ENCODE results near the gene PRKG1.
"Not testable (repeated sequence)": the region's sequence is repeated elsewhere in the genome, so short reads cannot be mapped to it uniquely, and the experiment has no call there.

The PRKG1 gene

DNA sequence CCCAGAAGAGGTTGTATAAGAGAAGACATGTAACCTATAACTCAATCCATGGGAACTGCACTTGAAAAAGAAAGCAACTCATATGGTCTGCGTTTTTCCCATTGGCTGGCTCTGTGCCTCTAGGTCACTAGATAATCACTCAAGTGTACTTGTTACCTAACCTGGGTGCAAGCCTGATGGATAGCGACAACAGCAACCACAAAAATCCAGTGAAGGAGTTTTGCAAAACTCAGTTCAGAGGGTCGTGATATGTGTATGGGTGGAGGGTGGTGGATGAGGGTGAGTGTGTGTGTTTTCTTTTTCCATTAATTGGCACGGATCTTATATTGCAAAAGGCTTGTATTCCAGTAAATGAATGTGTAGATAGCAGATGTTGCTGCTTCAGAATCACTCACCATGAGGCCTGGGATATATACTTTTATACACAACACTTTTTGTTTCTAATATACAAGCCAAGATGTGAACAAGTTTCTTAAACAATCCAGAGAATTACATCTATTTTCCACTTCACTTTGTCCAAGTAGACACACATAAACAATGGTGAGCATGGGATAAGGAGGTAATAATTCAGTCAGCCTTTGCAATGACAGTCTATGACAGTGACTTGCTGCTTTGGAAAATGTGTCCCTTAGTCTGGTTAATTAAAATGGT lies 952.9 kb downstream of the PRKG1 start:
- no peaks in the 10 kb centered on the region for H3K4me1 Mint-ChIP-seq
- ATAC-seq: no peak
- H3K4me3 Mint-ChIP-seq: no peak overlapping the region
- no peak for DNase-seq
- no peaks in the 10 kb centered on the region for H3K9me3 Mint-ChIP-seq
- H3K27ac Mint-ChIP-seq: no peak overlapping the region
- H3K27me3 Mint-ChIP-seq: no peaks in the 10 kb centered on the region

DNA sequence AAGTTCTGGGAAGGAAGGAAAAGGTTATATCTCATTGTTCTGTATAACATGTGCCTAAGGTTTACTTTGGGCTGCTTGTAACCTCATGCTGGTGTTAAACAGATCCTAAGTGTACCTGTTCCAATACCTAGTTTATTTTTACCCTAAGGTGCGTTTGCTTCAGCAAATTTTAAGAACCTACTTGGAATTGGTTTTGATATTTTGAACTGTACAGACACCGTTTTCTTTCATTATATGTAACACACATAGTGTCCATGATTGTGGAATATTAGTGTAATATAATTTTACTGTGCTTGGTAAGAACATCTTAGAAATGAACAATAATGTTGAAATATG lies 954.2 kb downstream of the PRKG1 start:
- Mint-ChIP-seq H3K4me3 (no peak overlapping the region), H3K4me1 (no peaks in the 10 kb centered on the region), H3K27me3 (no peaks in the 10 kb centered on the region), H3K27ac (no peak overlapping the region), H3K9me3 (no peaks in the 10 kb centered on the region)
- no peak for DNase-seq
- no peak for ATAC-seq

DNA sequence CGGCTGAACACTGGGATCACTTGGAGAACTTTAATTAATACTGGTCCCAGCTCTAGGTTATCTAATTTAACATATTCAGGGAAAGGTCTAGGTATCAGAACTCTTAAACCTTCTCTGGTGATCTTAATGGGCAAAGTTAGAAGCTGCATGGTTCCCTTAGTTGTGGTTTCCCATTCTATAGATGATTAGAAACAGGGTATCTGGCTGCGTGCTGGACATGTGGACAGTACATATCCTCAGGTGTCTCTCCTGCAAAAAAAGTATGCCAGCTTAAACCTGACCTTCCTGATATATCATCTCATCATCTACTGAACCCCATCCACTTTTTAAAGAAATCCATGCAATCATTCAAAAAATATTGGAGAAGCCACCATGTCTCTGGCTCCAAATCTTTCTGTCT lies 955.3 kb downstream of the PRKG1 start:
- H3K4me3 Mint-ChIP-seq: no peak overlapping the region
- DNase-seq (no peak), ATAC-seq (no peak)
- H3K9me3 Mint-ChIP-seq: no peaks in the 10 kb centered on the region
- H3K4me1 Mint-ChIP-seq: no peaks in the 10 kb centered on the region
- H3K27ac Mint-ChIP-seq: no peak overlapping the region
- H3K27me3 Mint-ChIP-seq: no peaks in the 10 kb centered on the region

DNA sequence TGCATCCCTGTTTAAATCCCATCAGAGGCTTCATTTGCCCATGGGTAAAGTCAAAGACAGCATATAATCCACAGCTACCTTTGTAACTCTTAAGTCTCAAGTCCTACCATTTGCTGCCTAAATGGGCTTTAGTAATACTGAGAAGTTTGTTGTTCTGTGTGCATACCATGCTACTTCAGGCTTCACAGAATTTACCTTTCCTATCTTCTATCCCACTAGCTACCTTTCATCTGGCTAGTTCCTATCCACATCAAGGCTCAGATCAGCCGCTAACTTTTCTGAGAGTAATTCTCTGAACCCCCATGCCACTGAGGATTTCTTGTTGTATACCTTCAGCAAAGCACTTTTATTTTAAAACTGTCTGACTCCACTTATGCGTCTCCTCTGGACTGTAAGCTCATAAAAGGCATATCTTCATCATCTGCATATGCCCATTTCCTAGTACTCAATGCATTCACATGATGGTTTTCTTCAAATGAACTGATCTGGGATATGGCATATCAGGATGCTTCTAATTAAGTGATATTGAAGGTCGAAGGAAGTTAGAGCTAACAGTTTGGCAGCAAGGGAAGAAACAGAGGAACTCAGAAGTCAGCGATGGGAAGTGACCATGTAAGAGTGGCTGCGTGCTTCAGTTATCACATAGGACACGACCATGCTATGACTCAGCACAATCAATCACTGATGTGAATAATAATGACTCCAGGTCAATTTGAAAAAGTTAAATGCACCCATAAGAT lies 955.9 kb downstream of the PRKG1 start:
- H3K9me3 Mint-ChIP-seq: no peaks in the 10 kb centered on the region
- H3K27me3 Mint-ChIP-seq: no peaks in the 10 kb centered on the region
- DNase-seq: no peak
- ATAC-seq: no peak
- H3K27ac Mint-ChIP-seq: peak overlapping the region in 1 of 2 donors; percentile 24
- H3K4me3 Mint-ChIP-seq: no peak overlapping the region
- H3K4me1 Mint-ChIP-seq: no peaks in the 10 kb centered on the region

DNA sequence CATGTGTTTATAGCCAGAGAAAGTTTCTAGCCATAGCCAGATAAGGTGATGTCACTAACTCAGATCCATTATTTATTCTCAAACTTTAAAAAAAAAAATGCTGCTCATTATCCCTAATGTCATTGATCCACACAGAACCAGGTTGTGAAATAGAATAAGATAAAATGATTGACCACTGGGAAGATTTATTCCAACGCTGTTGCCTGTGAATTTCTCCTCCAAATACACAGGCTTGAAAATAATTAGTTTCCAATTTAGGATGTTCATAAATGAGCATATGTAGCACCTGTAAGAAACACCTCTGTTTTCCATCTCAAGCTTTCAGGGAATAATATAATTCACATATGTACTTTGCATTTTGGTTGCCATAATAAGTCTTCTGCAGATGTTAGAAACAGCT lies 956.7 kb downstream of the PRKG1 start:
- no peak for ATAC-seq
- DNase-seq: no peak
- H3K4me3 Mint-ChIP-seq: no peak overlapping the region
- H3K9me3 Mint-ChIP-seq: no peaks in the 10 kb centered on the region
- H3K27me3 Mint-ChIP-seq: no peaks in the 10 kb centered on the region
- no peak overlapping the region for H3K27ac Mint-ChIP-seq
- no peaks in the 10 kb centered on the region for H3K4me1 Mint-ChIP-seq

DNA sequence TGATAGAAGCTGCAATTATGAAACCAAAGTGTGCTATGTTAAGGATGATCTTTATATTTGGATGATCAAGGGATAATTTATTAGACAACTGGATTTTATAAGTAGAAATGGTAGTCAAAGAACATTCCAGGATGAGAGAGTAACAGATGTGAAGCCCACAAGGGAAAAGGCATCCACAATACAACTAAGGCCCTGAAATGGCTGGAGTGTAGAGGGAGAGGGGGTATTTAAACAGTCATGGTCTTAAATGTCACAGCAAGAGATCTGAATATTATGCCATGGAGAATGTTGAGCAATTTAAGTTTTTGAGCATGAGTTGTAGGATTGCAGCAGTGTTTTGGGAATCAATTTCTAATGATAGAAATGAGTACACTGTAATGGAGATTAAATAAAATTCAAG lies 957.5 kb downstream of the PRKG1 start:
- no peak overlapping the region for H3K27ac Mint-ChIP-seq
- no peak for DNase-seq

DNA sequence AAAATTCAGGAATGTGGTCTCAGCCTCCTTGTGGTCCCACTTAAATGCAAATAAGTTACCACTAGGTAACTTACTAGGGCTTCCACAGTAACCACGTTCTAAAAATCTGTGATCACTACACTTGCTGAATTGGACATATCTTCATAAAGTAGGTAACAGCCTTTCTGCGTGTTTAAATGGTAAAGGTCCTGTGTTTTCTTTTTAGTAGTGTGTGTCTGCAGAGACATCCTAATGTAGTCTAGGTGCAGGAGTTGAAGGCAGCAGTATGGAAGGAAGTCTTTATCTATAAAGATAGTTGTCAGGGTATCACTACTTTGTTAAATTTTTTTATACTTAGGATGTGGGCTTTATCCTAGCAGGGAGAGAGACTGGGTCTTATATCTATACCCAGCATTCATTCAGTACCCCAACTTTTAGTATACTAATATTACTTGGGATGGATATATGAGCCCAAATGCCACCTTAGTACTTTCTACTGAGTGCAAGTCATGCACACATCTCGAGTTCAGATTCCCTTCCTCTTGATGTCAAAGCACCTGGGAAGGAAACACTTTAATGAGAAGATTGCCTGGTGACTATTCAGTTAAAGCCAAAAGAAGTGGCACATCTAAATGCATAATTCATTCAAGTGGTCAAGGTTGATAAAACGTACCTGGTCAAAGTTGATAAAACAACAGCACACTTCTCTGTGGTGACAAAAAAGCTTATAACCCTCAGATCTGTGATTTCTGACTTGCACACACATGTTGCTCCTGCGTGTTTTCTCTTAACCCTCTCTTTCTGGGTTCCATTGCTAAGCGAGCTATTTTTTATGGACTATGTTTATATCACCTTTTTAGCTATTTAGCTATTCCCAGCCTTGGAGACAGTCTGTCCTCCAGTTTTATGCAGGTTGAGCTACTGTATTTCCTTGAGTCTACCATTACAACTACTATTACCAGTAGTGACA lies 958.7 kb downstream of the PRKG1 start:
- peaks cover 0 to 3% of the 10 kb centered on the region in 2 donors for H3K9me3 Mint-ChIP-seq
- H3K27ac Mint-ChIP-seq: no peak overlapping the region
- DNase-seq (no peak), ATAC-seq (no peak)
- H3K4me1 Mint-ChIP-seq: no peaks in the 10 kb centered on the region
- no peaks in the 10 kb centered on the region for H3K27me3 Mint-ChIP-seq
- H3K4me3 Mint-ChIP-seq: no peak overlapping the region

More for the DNA sequence above, 957.5 kb downstream of the PRKG1 start:
- no peak for ATAC-seq
- H3K9me3 Mint-ChIP-seq: no peaks in the 10 kb centered on the region
- H3K4me1 Mint-ChIP-seq: no peaks in the 10 kb centered on the region
- no peaks in the 10 kb centered on the region for H3K27me3 Mint-ChIP-seq
- H3K4me3 Mint-ChIP-seq: no peak overlapping the region

DNA sequence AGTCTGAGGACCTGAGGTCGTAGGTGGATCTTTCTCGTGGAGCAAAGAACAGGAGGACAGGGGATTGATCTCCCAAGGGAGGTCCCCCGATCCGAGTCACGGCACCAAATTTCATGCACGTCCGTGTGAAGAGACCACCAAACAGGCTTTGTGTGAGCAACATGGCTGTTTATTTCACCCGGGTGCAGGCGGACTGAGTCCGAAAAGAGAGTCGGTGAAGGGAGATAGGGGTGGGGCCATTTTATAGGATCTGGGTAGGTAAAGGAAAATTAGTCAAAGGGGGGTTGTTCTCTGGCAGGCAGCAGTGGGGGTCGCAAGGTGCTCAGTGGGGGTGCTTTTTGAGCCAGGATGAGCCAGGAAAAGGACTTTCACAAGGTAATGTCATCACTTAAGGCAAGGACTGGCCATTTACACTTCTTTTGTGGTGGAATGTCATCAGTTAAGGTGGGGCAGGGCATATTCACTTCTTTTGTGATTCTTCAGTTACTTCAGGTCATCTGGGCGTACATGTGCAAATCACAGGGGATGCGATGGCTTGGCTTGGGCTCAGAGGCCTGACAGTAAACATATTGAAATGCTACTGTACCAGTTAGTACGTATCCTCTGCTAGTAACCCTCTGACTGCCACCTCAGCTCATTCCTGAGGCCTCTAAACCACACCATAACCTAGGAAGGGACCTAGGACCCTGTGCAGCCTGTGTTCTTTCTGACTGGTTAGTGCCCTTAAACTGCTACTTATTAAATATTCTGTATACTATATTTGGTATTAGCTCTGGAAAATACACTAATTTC lies 964.9 kb downstream of the PRKG1 start:
- not testable (repeated sequence) for H3K27ac Mint-ChIP-seq, H3K4me3 Mint-ChIP-seq, H3K27me3 Mint-ChIP-seq, DNase-seq, ATAC-seq, H3K4me1 Mint-ChIP-seq
- H3K9me3 Mint-ChIP-seq: peaks cover 0 to 11% of the 10 kb centered on the region in 2 donors

DNA sequence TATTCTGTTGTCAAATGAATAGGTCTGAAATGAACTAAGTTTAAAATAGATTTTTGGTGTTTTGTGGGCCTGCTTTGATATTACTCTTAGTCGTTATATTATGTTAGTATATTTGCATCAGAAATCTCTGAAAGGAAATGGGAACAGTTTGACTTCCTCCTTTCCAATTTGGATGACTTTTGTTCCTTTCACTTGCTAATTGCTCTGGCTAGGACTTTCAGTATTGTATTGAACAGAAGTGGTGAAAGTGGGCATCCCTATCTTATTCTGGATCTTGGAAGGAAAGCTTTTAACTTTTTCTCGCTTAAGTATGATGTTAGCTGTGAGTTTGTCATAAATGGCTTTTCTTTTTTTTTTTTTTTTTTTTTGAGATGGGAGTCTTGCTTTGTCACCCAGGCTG lies 966.2 kb downstream of the PRKG1 start:
- Mint-ChIP-seq H3K4me1 (no peaks in the 10 kb centered on the region), H3K27ac (no peak overlapping the region), H3K27me3 (peaks cover 8% of the 10 kb centered on the region), H3K4me3 (no peak overlapping the region), H3K9me3 (peaks cover 0 to 11% of the 10 kb centered on the region in 2 donors)
- no peak for ATAC-seq
- no peak for DNase-seq

DNA sequence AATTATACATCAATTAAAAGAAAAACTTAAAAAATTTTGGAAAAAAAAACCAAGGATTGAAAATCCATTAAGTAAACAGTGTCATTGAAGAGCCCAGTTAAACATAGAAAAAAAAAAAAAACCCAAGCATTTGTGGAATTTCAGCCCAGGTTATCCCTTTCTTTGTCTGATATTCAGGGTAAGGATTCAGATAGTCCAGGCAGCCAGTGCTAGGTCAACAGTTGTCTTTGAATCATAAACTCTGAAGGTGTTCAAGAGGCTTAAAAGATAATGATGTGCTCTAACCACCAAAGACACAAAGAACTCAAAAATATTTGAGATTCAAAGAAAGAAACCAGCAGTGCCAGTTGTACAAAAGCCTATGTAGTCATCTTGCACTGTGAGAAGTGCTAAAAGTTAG lies 969.5 kb downstream of the PRKG1 start:
- no peak overlapping the region for H3K27ac Mint-ChIP-seq
- H3K4me3 Mint-ChIP-seq: no peak overlapping the region
- H3K9me3 Mint-ChIP-seq: peaks cover 0 to 2% of the 10 kb centered on the region in 2 donors
- DNase-seq (no peak), ATAC-seq (no peak)
- H3K27me3 Mint-ChIP-seq: peaks cover 8% of the 10 kb centered on the region
- no peaks in the 10 kb centered on the region for H3K4me1 Mint-ChIP-seq

DNA sequence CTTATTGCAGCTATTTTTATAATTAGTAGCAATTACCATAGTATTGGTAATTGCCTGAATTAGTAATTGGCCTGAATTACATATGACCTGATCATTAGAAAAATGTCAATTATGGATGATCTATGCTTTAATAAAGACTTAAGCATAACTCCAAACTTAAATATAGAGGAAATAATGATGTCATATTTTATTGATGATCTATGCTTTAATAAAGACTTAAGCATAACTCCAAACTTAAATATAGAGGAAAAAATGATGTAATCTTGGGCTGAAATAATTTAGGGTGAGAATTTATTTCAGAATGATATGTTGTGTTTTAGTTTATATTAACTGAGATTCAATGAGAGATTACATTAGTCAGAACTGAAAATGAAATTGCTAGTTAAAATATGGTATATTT lies 973.8 kb downstream of the PRKG1 start:
- Mint-ChIP-seq H3K9me3 (peaks cover 0 to 15% of the 10 kb centered on the region in 2 donors), H3K4me1 (no peaks in the 10 kb centered on the region), H3K27ac (no peak overlapping the region), H3K4me3 (no peak overlapping the region), H3K27me3 (no peaks in the 10 kb centered on the region)
- DNase-seq (no peak), ATAC-seq (no peak)

DNA sequence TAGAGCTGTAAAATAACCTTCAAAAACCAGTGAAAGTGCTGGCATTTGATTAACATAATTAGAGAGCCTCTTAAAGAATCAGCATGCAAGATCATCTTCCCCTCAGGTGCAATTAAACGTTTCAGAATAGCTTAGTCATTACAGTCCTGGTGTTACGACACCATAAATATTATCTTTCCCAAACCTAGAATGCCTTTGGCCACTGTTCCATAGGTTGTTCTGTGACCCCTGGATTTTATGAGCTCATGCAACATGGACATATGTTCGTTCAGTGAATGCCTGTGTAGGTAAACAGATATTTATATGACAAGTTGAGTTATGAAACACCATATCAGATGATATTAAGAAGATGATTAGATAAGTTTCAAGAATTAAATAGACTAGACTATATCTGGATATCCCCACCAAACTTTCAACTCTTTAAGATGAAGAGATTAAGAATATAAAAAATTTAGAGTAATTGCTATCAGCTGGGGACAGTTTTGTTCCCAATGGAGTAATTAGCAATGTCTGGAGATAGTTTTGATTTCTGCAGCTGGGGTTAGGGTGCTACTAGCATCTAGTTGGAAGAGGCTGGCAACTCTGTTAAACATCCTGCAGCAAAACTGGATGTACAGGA lies 976.3 kb downstream of the PRKG1 start:
- H3K4me1 Mint-ChIP-seq: no peaks in the 10 kb centered on the region
- H3K9me3 Mint-ChIP-seq: peaks cover 0 to 15% of the 10 kb centered on the region in 2 donors
- no peaks in the 10 kb centered on the region for H3K27me3 Mint-ChIP-seq
- ATAC-seq: no peak
- no peak overlapping the region for H3K4me3 Mint-ChIP-seq
- no peak overlapping the region for H3K27ac Mint-ChIP-seq
- no peak for DNase-seq

DNA sequence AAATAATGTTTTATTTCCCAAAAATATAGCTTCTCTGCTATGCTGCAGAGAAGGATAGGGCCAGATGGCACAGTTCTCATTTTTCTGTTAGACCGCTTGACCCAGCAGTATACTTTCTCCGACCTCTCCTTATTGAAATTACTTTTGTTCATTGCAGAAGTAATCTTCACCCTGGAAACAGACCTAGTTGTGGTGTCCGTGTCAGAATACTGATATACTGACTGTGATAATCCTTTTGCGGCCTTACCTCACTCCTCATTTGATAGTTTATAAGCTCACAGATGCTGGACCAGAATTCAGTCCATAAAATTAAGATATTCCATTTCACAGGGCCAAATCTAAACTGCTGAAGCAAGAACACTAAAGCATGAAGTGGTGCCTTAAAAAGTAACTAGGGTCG lies 979.2 kb downstream of the PRKG1 start:
- Mint-ChIP-seq H3K9me3 (peaks cover 0 to 15% of the 10 kb centered on the region in 2 donors), H3K27me3 (no peaks in the 10 kb centered on the region), H3K4me1 (no peaks in the 10 kb centered on the region), H3K27ac (no peak overlapping the region), H3K4me3 (no peak overlapping the region)
- ATAC-seq (no peak), DNase-seq (no peak)

DNA sequence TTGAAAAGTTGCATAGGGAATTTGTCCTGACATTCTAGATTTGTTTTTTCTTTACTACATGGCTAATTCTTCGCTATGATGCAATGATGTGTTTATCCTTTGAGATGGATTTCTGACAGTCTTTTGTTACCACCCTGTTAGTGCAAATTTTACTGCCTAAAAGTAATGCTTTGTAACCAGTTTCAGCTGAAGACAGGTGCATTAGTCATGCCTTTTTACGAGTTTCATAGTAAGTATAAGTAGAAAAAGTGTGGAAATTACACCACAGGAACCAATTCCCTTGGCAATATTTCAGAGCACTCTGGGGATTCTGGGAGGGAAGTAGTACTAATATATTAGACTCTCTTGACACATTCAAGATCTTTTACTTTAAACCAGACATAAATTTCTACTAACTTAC lies 982.0 kb downstream of the PRKG1 start:
- Mint-ChIP-seq H3K27me3 (no peaks in the 10 kb centered on the region), H3K9me3 (no peaks in the 10 kb centered on the region), H3K27ac (no peak overlapping the region), H3K4me3 (no peak overlapping the region), H3K4me1 (no peaks in the 10 kb centered on the region)
- no peak for DNase-seq
- ATAC-seq: no peak

DNA sequence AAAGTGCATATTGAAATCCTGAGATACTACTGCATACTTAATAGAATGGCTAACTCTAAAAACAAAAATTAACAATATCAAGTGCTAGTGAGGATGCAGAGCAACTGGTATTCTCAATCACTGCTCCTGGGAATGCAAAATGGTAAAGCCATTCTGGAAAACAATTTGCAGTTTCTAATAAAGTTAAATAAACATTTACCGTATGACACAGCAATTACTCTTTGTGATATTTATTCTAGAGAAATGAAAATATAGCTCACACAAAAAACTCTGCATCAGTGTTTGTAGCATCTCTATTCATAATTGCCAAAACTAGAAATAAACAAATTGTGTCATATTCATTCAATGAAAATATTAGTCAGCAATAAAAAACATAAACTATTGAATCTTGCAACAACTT lies 984.8 kb downstream of the PRKG1 start:
- H3K9me3 Mint-ChIP-seq: no peaks in the 10 kb centered on the region
- no peak overlapping the region for H3K4me3 Mint-ChIP-seq
- no peak overlapping the region for H3K27ac Mint-ChIP-seq
- ATAC-seq (no peak), DNase-seq (no peak)
- no peaks in the 10 kb centered on the region for H3K27me3 Mint-ChIP-seq
- no peaks in the 10 kb centered on the region for H3K4me1 Mint-ChIP-seq

All from stimulated activated naive CD8-positive, alpha-beta T cell treated with anti-CD3 and anti-CD28 coated beads, Interleukin-15, amount 100 ng/mL, for 72 hours (primary cell).